LNCaP clone FGC (cell line): ENCODE results near the gene GRB14.

Experiments
- DNase-seq: peaks from one replicate; pipeline ENCODE4 v3.0.0-alpha.2; 2011; ENCODE audit warnings: low read depth
- H3K4me3 ChIP-seq: 2 replicates; pipeline ENCODE4 v1.5.1; 2011; ENCODE audit warnings: mild to moderate bottlenecking, low read depth, low read length, control low read depth
- TF ChIP-seq, protein P1 (sequence below): IDR thresholded peaks from 2 replicates; pipeline ENCODE4 v1.5.1; 2012; ENCODE audit warnings: mild to moderate bottlenecking; ENCODE audit not compliant: control insufficient read depth, insufficient read depth; ENCODE audit errors: extremely low read depth

GRB14 gene

DNA sequence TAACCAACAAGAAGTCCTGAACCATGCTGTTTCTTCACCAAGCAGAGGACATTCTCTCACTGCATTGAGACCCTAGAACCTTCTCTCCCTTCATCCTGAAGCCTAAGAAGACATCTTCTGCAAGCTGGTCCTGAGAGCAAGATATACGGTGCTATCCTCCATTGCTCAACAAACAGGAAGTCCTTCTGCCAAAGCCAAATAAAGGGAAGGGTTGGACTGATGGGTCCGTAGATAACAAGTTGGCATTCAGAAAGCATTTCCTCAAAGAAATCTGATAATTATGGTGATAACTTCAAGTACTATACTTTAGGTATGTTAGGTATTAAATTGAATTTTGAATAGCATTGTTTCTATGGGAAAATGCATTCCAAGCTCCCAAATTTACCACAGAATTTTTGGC lies 23.3 kb downstream of the GRB14 start:
- no peak for DNase-seq
- H3K4me3 ChIP-seq = no peak overlapping the region
- TF ChIP-seq, protein P1, sequence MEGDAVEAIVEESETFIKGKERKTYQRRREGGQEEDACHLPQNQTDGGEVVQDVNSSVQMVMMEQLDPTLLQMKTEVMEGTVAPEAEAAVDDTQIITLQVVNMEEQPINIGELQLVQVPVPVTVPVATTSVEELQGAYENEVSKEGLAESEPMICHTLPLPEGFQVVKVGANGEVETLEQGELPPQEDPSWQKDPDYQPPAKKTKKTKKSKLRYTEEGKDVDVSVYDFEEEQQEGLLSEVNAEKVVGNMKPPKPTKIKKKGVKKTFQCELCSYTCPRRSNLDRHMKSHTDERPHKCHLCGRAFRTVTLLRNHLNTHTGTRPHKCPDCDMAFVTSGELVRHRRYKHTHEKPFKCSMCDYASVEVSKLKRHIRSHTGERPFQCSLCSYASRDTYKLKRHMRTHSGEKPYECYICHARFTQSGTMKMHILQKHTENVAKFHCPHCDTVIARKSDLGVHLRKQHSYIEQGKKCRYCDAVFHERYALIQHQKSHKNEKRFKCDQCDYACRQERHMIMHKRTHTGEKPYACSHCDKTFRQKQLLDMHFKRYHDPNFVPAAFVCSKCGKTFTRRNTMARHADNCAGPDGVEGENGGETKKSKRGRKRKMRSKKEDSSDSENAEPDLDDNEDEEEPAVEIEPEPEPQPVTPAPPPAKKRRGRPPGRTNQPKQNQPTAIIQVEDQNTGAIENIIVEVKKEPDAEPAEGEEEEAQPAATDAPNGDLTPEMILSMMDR = no peak

DNA sequence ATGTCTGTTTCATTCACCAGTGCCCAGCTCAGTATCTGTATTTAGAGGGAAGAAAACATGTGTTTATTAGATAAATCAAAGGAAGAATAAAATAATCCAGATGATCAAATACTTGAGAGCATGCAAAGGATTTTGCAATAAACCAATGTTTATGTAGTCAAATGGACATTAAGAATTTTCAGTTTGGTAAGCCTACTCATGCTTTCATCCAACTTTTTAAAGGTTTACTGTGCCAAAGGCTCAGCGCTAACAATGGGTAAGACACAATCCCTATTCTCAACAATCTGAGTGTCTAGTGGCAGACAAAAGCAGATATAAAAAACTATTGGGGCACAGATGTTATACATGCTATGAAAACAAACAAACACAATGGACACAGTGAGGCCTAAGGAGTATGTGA lies 26.3 kb downstream of the GRB14 start:
- H3K4me3 ChIP-seq = no peak overlapping the region
- DNase-seq = no peak
- TF ChIP-seq, protein P1 = no peak

DNA sequence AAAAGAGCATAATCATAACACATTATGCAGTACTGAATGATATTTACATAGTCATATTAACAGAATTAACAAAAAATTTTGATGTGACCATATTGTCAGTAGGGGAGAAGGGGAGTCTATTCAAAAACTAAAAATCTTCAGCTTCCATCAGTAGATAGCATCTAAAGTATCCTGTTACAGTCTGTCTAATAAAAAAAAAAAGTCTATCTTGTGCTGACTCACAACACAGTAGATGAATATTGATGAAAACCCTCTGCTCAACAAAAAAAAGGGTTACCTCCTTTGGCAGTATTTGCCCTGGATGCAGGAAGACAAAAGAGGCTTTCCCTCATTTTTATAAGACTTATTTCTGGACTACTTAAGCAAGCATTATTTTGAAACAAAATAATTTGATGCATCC lies 27.3 kb downstream of the GRB14 start:
- H3K4me3 ChIP-seq = no peak overlapping the region
- TF ChIP-seq, protein P1 = no peak
- no peak for DNase-seq

DNA sequence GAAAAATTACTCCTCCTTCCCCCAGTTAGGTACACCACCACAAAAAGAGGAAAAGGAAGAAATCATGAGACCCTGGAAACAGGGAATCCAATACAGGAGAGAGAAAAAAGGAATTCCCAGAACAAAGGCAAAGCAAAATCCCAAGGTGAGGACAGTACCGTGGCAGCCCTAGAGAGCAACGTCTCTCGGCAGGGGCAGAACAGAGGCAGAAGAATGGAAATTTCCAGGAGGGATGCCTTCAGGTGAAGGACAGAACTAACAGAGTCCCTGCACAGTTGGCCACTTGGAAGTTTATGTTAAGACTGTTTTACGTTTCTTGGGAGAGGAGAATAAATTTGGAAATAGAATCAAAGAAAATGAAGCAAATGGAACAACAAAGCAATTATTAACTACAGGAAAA lies 27.7 kb downstream of the GRB14 start:
- TF ChIP-seq, protein P1 = no peak
- no peak for DNase-seq
- H3K4me3 ChIP-seq = no peak overlapping the region

DNA sequence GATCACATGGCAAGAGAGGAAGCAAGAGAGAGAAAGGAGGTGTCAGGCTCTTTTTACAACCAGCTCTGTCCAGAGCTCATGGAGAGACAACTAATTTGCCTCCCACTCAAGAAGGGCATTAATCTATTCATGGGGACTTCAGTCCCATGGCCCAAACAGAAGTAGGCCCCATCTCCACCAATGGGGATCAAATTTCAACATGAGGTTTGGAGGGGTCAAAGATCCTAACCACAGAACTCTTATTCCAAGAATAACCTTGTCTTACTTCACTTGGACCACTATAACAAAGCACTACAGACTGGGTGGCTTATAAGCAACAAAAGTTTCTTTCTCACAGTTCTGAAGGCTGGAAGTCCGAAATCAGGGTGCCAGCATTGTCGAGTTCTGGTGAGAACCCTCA lies 31.8 kb downstream of the GRB14 start:
- no peak overlapping the region for H3K4me3 ChIP-seq
- no peak for DNase-seq
- TF ChIP-seq, protein P1 = no peak

DNA sequence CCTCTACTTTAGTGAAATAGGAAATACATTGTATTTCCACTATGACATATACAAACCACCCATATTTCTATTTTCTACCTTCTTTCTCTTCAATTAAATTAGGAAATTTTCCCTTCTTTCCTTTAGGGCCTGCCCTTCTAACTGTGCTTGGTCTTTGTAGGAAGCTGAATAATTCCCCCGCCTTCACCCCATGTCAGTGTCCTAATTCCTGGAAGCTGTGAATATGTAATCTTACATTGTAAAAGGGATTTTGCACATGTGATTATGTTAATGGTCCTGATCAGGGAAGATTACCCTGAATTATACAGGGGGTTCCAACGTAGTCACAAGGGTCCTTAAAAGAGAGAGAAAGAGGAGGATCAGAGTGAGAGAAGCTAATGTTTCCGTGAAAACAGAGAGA lies 40.2 kb downstream of the GRB14 start:
- TF ChIP-seq, protein P1 = no peak
- no peak for DNase-seq

DNA sequence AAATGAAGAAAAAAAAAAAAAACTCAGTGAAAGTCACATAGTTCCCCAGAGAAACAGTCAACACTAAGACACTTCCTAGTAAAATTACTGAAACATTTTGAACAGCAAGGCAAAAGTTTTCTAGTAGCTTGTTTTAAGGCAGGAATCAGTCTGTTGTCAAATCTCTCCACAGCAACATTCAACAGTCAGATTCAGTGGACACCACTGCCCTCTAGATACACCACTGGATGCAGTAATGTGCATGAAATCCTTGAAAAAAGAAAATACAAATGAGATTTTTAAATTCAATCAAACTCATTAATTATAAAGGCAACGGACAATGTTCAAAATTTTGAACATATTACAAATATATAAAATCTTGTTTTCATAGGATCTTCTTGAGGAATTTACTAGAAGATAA lies 46.4 kb downstream of the GRB14 start:
- no peak for DNase-seq
- no peak overlapping the region for H3K4me3 ChIP-seq
- TF ChIP-seq, protein P1 = no peak

More for the DNA sequence above, 40.2 kb downstream of the GRB14 start:
- H3K4me3 ChIP-seq = no peak overlapping the region
